ENCODE results near the gene QRFP.

- no peak for TF ChIP-seq RAD21 (IDR thresholded peaks at IDR 0.05; ENCODE audit: low read depth)
- no peak for TF ChIP-seq CREB1 (IDR thresholded peaks at IDR 0.05; ENCODE audit: low read depth)
- TF ChIP-seq TCF12 (IDR thresholded peaks at IDR 0.05; ENCODE audit: low read depth), result no peak
- TF ChIP-seq ZBTB7A (IDR thresholded peaks at IDR 0.05; ENCODE audit: low read depth), result no peak
- TF ChIP-seq EP300 (IDR thresholded peaks at IDR 0.05; ENCODE audit: borderline replicate concordance), result no peak
Observed at GRCh38 chr9:130845254-130845653, 51.4 kb downstream of the QRFP start.
